GM10266 (cell line): ENCODE data around the gene CPEB3.

Experiments
- DNase-seq: peaks from one replicate; pipeline ENCODE4 v3.0.0; 2012; ENCODE audit errors: extremely low spot score
- TF ChIP-seq, protein P1 (sequence below): IDR thresholded peaks from 2 replicates; pipeline ENCODE4 v1.5.1; 2012; ENCODE audit warnings: mild to moderate bottlenecking, low read depth; ENCODE audit not compliant: control insufficient read depth, insufficient read depth; ENCODE audit errors: missing control alignments

CPEB3 gene

DNA sequence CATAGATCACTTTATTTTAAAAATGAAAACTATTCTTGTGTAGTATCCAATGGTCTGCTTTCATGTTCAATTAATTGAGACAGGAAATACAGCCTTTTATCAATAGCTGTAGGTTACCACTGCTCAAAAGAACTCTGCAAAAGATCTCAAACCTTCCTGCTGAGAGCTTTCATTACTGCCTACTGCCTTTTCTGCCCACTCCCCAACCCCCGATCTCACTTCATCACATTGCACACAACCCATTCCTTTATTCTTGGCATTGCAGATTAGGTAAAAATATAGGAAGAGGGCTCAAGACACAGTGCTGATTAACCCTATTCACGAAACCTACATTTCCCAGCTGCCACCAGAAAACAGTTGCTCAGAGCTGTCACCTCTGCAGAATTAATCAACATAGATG, 195.9 kb downstream of the CPEB3 start:
- TF ChIP-seq, protein P1, sequence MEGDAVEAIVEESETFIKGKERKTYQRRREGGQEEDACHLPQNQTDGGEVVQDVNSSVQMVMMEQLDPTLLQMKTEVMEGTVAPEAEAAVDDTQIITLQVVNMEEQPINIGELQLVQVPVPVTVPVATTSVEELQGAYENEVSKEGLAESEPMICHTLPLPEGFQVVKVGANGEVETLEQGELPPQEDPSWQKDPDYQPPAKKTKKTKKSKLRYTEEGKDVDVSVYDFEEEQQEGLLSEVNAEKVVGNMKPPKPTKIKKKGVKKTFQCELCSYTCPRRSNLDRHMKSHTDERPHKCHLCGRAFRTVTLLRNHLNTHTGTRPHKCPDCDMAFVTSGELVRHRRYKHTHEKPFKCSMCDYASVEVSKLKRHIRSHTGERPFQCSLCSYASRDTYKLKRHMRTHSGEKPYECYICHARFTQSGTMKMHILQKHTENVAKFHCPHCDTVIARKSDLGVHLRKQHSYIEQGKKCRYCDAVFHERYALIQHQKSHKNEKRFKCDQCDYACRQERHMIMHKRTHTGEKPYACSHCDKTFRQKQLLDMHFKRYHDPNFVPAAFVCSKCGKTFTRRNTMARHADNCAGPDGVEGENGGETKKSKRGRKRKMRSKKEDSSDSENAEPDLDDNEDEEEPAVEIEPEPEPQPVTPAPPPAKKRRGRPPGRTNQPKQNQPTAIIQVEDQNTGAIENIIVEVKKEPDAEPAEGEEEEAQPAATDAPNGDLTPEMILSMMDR = no peak
- no peak for DNase-seq

DNA sequence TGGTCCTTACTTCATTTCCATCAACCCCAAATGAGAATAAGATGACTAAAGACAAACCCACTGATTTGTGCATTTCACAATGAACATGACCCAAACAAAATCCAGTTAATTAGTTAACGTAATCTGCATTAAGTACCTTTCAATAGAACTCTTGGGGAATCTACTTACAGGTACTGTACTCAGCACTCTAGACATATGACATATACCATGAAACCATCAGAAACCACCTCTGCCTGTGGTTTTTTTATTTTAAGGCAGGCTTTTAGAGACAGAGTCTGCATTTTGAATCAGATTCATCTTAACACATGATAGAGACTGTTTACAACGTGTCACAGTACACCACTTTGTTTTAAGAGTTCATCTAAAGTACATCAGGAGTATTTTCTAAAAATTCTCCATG, 198.9 kb downstream of the CPEB3 start:
- TF ChIP-seq, protein P1 = no peak
- DNase-seq = peak; percentile 25

DNA sequence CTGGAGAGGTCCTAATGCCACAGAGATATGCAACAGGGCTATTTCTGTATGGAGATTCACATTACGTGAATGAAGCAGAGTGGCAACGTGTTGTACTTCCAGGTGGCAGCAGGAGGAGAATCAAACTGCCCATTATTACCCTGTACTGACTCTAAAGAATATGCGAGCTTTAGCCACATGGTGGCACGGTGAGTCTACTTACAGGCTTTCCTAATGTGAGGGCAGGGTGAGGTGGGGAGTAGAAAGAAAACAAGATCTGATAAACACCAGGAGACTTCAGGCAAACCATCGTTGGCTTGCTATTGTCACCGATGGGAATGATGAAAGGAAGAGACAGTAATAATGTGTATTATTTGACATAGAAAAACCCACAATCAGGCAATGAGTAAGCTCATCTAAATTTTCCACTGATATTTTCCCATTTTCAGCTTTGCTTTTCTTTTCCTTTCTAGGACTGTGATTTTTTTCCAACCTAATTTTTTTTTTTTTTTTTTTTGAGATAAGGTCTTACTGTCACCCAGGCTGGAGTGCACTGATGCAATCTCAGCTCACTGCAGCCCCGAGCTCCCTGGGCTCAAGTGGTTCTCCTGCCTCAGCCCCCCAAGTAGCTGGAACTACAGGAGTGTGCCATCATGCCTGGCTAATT, 203.0 kb downstream of the CPEB3 start:
- DNase-seq = peak; percentile 63
- TF ChIP-seq, protein P1 = peak; percentile 79

DNA sequence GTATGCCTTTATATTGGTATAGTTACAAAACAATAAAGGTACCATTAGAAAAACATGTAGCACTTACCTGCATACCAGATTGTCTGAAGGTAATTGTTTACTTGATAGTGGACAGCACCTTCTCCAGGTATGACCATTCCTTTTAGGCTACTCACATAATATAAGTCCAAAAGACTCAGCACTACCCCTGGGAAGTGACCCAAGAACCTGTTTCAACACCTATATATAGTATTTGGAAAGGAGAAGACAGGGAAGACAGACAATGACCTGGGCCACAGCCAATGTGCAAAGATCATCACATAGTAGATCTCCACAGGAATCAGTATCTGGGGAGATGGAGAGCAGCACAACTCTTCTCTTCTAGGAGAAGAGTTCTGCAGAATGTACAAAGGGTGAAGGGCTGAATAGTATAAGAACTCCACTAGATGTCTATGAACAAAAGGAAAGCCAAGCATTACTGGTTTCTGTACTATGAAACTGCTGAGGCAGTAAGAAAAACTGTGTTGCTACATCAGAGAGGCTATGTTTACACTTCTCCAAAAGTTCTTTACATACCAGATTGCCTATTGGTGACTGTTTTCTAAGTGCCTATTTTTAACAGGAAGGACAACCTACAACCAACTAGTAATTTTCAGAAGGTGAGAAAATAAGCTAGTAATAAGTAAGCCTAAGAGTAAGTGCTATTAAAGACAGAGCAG, 208.1 kb downstream of the CPEB3 start:
- DNase-seq = no peak
- TF ChIP-seq, protein P1 = no peak

DNA sequence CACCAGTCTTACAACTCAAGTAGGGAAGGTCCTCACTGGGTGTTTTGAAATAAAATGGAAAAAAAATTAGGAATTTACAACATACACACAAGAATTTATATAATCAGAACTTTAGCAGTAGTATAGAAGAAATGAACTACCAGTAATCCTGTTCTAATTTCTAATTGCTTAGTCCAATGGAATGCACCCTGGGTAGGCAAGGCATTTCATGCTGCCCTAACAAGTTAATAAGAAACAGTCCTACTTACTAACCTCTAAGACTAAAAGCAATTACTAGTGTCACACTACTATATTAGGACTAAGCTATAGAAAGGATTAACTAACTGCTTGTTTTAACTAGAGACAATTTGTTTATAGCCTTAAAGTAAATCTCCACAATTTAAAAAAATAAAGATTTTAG, 209.2 kb downstream of the CPEB3 start:
- no peak for DNase-seq
- TF ChIP-seq, protein P1 = no peak

DNA sequence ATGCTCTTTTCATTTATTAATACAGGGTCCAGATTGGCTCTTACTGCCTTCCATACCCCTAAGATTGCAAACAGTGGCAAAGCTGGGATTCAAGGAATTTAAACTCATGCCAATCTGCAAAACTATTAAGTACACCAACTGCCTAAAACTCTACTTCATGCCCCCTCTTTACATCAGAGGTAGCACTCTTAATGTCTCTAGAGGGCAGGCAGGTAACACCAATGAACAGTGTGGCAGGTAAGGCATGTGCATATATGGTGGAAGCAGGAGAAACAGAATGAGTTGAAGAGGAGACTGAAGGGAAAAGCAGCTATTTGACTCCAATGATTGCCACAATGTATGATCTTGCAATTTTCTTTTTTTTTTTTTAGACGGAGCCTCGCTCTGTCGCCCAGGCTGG, 210.6 kb downstream of the CPEB3 start:
- TF ChIP-seq, protein P1 = no peak
- DNase-seq = no peak

DNA sequence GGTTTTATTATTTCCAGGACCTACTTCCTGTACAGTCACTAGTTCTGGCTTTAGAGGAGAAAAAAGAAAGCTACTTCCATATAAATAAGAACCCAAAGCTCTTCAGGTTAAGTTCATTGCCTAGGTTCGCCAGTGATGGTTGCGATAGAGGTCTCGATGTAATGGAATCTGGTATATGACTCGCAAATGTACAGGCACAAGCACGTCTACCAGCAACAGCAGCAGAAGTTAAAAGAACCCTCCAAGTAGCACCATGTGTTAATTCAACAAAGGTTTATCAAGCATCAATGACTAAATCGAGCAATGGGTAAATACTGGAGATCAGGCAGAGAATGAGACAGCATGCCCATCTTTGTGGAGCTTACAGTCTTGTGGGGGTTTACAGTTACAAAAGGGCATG, 211.9 kb downstream of the CPEB3 start:
- DNase-seq = no peak
- TF ChIP-seq, protein P1 = no peak
